HEK293 (cell line): Measurements from ENCODE around the gene SHC3.

Experiments
- KLF9 ChIP-seq: fragments of 450-650 bp; formaldehyde crosslinking; IDR thresholded peaks from 2 replicates; pipeline ENCODE4 v1.5.1; 2016; ENCODE audit warnings: missing biosample characterization, missing genetic modification characterization, low read depth
- REST ChIP-seq: fragments of 450-650 bp; formaldehyde crosslinking; IDR thresholded peaks from 2 replicates; pipeline ENCODE4 v1.5.1; 2016; ENCODE audit warnings: missing biosample characterization, missing genetic modification characterization
- SCRT2 ChIP-seq: fragments of 450-650 bp; formaldehyde crosslinking; IDR thresholded peaks from 2 replicates; pipeline ENCODE4 v1.5.1; 2016; ENCODE audit warnings: missing biosample characterization, missing genetic modification characterization
- ZBTB7A ChIP-seq: fragments of 450-650 bp; formaldehyde crosslinking; IDR thresholded peaks from 2 replicates; pipeline ENCODE4 v1.5.1; 2016; ENCODE audit warnings: low read depth, missing biosample characterization, missing genetic modification characterization
- ZNF121 ChIP-seq: fragments of 450-650 bp; formaldehyde crosslinking; IDR thresholded peaks from 2 replicates; pipeline ENCODE4 v1.5.1; 2016; ENCODE audit warnings: missing biosample characterization, missing genetic modification characterization
- ZNF18 ChIP-seq: fragments of 450-650 bp; formaldehyde crosslinking; IDR thresholded peaks from 2 replicates; pipeline ENCODE4 v1.5.1; 2016; ENCODE audit warnings: missing biosample characterization, missing genetic modification characterization
- ZNF24 ChIP-seq: fragments of 450-650 bp; formaldehyde crosslinking; IDR thresholded peaks from 2 replicates; pipeline ENCODE4 v1.5.1; 2016; ENCODE audit warnings: missing biosample characterization, missing genetic modification characterization
- ZNF37A ChIP-seq: fragments of 450-650 bp; IDR thresholded peaks from 2 replicates; pipeline ENCODE4 v1.5.1; 2018; ENCODE audit warnings: missing biosample characterization, missing genetic modification characterization
- ZNF473 ChIP-seq: fragments of 450-650 bp; formaldehyde crosslinking; IDR thresholded peaks from 2 replicates; pipeline ENCODE4 v1.5.1; 2017; ENCODE audit warnings: missing biosample characterization, missing genetic modification characterization
- ZNF621 ChIP-seq: fragments of 450-650 bp; formaldehyde crosslinking; IDR thresholded peaks from 2 replicates; pipeline ENCODE4 v1.5.1; 2017; ENCODE audit warnings: missing biosample characterization, missing genetic modification characterization
- ZSCAN16 ChIP-seq: fragments of 450-650 bp; formaldehyde crosslinking; IDR thresholded peaks from 2 replicates; pipeline ENCODE4 v1.5.1; 2016; ENCODE audit warnings: missing biosample characterization, missing genetic modification characterization
- ZSCAN18 ChIP-seq: fragments of 450-650 bp; formaldehyde crosslinking; IDR thresholded peaks from 2 replicates; pipeline ENCODE4 v1.5.1; 2016; ENCODE audit warnings: missing biosample characterization, missing genetic modification characterization
- TF ChIP-seq, protein P1 (sequence below): fragments of 450-650 bp; formaldehyde crosslinking; IDR thresholded peaks from 2 replicates; pipeline ENCODE4 v1.5.1; 2016; ENCODE audit warnings: missing biosample characterization, missing genetic modification characterization
- TF ChIP-seq, protein P2 (sequence below): fragments of 450-650 bp; formaldehyde crosslinking; IDR thresholded peaks from 2 replicates; pipeline ENCODE4 v1.5.1; 2016; ENCODE audit warnings: missing biosample characterization, missing genetic modification characterization

DNA sequence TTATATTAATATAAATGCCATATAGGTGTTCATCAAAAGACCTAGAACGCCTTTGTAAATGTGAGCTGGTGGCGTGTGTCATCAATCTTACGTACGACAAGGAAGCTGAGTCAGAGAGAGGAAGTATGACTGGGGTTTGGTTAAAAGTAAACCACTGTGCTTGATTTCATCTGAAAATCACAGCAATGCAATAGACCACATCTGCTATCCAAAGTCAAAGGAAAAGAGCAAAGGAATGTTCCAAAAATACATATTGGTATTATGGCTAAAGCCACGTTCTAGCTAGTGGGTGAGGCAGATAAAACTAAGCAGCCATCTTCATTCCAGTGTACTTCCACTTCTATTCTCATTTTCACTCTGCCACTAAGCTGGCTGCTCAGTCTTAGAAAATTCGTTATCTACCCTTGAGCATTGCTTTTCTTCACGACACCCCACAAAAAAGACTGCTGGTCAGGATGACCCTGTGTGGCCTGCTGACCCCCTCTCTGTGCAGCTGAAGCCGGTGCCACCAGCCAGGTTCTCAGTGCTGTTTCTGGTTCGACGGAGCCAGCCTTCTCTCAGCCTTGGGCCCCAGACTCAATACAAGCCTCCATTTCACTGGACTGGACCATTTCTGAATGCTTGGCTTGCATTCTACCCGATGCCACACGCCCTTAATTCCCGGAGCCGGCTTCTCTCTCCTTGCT is 23.8 kb downstream of the SHC3 start:
- no peak for TF ChIP-seq REST (tag by site-specific recombination)
- no peak for TF ChIP-seq ZSCAN18 (tag by site-specific recombination)
- no peak for TF ChIP-seq KLF9 (tag by site-specific recombination)
- TF ChIP-seq, protein P1, sequence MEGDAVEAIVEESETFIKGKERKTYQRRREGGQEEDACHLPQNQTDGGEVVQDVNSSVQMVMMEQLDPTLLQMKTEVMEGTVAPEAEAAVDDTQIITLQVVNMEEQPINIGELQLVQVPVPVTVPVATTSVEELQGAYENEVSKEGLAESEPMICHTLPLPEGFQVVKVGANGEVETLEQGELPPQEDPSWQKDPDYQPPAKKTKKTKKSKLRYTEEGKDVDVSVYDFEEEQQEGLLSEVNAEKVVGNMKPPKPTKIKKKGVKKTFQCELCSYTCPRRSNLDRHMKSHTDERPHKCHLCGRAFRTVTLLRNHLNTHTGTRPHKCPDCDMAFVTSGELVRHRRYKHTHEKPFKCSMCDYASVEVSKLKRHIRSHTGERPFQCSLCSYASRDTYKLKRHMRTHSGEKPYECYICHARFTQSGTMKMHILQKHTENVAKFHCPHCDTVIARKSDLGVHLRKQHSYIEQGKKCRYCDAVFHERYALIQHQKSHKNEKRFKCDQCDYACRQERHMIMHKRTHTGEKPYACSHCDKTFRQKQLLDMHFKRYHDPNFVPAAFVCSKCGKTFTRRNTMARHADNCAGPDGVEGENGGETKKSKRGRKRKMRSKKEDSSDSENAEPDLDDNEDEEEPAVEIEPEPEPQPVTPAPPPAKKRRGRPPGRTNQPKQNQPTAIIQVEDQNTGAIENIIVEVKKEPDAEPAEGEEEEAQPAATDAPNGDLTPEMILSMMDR (tag by site-specific recombination) = no peak
- no peak for TF ChIP-seq ZNF18
- TF ChIP-seq, protein P2, sequence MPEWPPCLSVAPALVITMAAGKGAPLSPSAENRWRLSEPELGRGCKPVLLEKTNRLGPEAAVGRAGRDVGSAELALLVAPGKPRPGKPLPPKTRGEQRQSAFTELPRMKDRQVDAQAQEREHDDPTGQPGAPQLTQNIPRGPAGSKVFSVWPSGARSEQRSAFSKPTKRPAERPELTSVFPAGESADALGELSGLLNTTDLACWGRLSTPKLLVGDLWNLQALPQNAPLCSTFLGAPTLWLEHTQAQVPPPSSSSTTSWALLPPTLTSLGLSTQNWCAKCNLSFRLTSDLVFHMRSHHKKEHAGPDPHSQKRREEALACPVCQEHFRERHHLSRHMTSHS (tag by site-specific recombination) = no peak
- TF ChIP-seq SCRT2 = no peak
- TF ChIP-seq ZNF621 = no peak
- TF ChIP-seq ZNF37A = no peak
- no peak for TF ChIP-seq ZBTB7A (tag by site-specific recombination)
- TF ChIP-seq ZNF121 (tag by site-specific recombination) = no peak
- no peak for TF ChIP-seq ZSCAN16 (tag by site-specific recombination)
- no peak for TF ChIP-seq ZNF24
- TF ChIP-seq ZNF473 = no peak
